Mucosa of stomach (tissue), 1 donor: ENCODE data around the gene NOP14.
"Not testable (repeated sequence)": the region's sequence is repeated elsewhere in the genome, so short reads cannot be mapped to it uniquely, and the experiment has no call there.

Experiments
- H3K27me3 ChIP-seq: one replicate; pipeline ENCODE4 v1.7.0; 2013; ENCODE audit warnings: mild to moderate bottlenecking, low read length; ENCODE audit not compliant: control insufficient read depth, insufficient read depth
- H3K36me3 ChIP-seq: one replicate; pipeline ENCODE4 v1.7.0; 2013; ENCODE audit warnings: low read length; ENCODE audit not compliant: control insufficient read depth, insufficient read depth
- H3K4me1 ChIP-seq: one replicate; pipeline ENCODE4 v1.7.0; 2013; ENCODE audit warnings: mild to moderate bottlenecking, low read length; ENCODE audit not compliant: control insufficient read depth, insufficient read depth
- H3K4me3 ChIP-seq: one replicate; pipeline ENCODE4 v1.7.0; 2013; ENCODE audit warnings: low read length
- H3K9ac ChIP-seq: one replicate; pipeline ENCODE4 v1.7.0; 2013; ENCODE audit warnings: mild to moderate bottlenecking, low read length, moderate library complexity
- H3K9me3 ChIP-seq: one replicate; pipeline ENCODE4 v1.7.0; 2013; ENCODE audit warnings: mild to moderate bottlenecking, low read length, moderate library complexity; ENCODE audit not compliant: control insufficient read depth
- donor health status: Pancreatic carcinoma.

NOP14 gene

GRCh38 chr4:2923668-2924173 lies 39.5 kb downstream of the NOP14 start:
- no peak overlapping the region for H3K4me3 ChIP-seq
- H3K9me3 ChIP-seq, result no peaks in the 10 kb centered on the region
- H3K4me1 ChIP-seq, result peaks cover 11% of the 10 kb centered on the region
- no peak overlapping the region for H3K9ac ChIP-seq
- H3K36me3 ChIP-seq, result peaks cover 10% of the 10 kb centered on the region
- no peaks in the 10 kb centered on the region for H3K27me3 ChIP-seq

- Histone ChIP-seq H3K4me1 (peaks cover 11% of the 10 kb centered on the region), H3K9ac (no peak overlapping the region), H3K27me3 (no peaks in the 10 kb centered on the region), H3K9me3 (no peaks in the 10 kb centered on the region), H3K36me3 (peaks cover 10% of the 10 kb centered on the region), H3K4me3 (no peak overlapping the region)
Observed at GRCh38 chr4:2923141-2923551, 40.1 kb downstream of the NOP14 start.

GRCh38 chr4:2922453-2923101 lies 40.6 kb downstream of the NOP14 start:
- Histone ChIP-seq H3K36me3 (peaks cover 10% of the 10 kb centered on the region), H3K4me1 (peaks cover 11% of the 10 kb centered on the region)
- H3K27me3 ChIP-seq, H3K4me3 ChIP-seq, H3K9ac ChIP-seq, H3K9me3 ChIP-seq: not testable (repeated sequence)

GRCh38 chr4:2918714-2919113 lies 44.5 kb downstream of the NOP14 start:
- peaks cover 11% of the 10 kb centered on the region for H3K4me1 ChIP-seq
- not testable (repeated sequence) for H3K9me3 ChIP-seq, H3K4me3 ChIP-seq, H3K36me3 ChIP-seq, H3K9ac ChIP-seq, H3K27me3 ChIP-seq

GRCh38 chr4:2918300-2918699 lies 44.9 kb downstream of the NOP14 start:
- H3K9ac ChIP-seq, H3K27me3 ChIP-seq, H3K4me3 ChIP-seq, H3K4me1 ChIP-seq, H3K36me3 ChIP-seq, H3K9me3 ChIP-seq: not testable (repeated sequence)

GRCh38 chr4:2916696-2917095 lies 46.5 kb downstream of the NOP14 start:
- H3K36me3 ChIP-seq, H3K4me3 ChIP-seq, H3K27me3 ChIP-seq, H3K4me1 ChIP-seq, H3K9ac ChIP-seq, H3K9me3 ChIP-seq: not testable (repeated sequence)

- Histone ChIP-seq H3K4me3 (no peak overlapping the region), H3K9ac (no peak overlapping the region), H3K9me3 (no peaks in the 10 kb centered on the region), H3K27me3 (no peaks in the 10 kb centered on the region), H3K36me3 (peaks cover 14% of the 10 kb centered on the region), H3K4me1 (no peaks in the 10 kb centered on the region)
Observed at GRCh38 chr4:2915789-2916188, 47.4 kb downstream of the NOP14 start.

- Histone ChIP-seq H3K4me1 (no peaks in the 10 kb centered on the region), H3K27me3 (no peaks in the 10 kb centered on the region), H3K4me3 (no peak overlapping the region), H3K9ac (no peak overlapping the region), H3K36me3 (peaks cover 16% of the 10 kb centered on the region), H3K9me3 (no peaks in the 10 kb centered on the region)
Observed at GRCh38 chr4:2914256-2915126, 48.7 kb downstream of the NOP14 start.

- Histone ChIP-seq H3K4me1 (peaks cover 3% of the 10 kb centered on the region), H3K4me3 (no peak overlapping the region), H3K9ac (no peak overlapping the region), H3K9me3 (no peaks in the 10 kb centered on the region), H3K36me3 (peaks cover 16% of the 10 kb centered on the region), H3K27me3 (no peaks in the 10 kb centered on the region)
Observed at GRCh38 chr4:2913168-2913567, 50.0 kb downstream of the NOP14 start.

- Histone ChIP-seq H3K27me3 (no peaks in the 10 kb centered on the region), H3K9ac (no peak overlapping the region), H3K36me3 (peaks cover 16% of the 10 kb centered on the region), H3K4me1 (peaks cover 11% of the 10 kb centered on the region), H3K4me3 (no peak overlapping the region), H3K9me3 (no peaks in the 10 kb centered on the region)
Observed at GRCh38 chr4:2911868-2912267, 51.3 kb downstream of the NOP14 start.

- H3K4me1 ChIP-seq, result peaks cover 11% of the 10 kb centered on the region
- peaks cover 16% of the 10 kb centered on the region for H3K36me3 ChIP-seq
- no peak overlapping the region for H3K4me3 ChIP-seq
- H3K9ac ChIP-seq, result no peak overlapping the region
- H3K9me3 ChIP-seq, result no peaks in the 10 kb centered on the region
- no peaks in the 10 kb centered on the region for H3K27me3 ChIP-seq
Observed at GRCh38 chr4:2910409-2910808, 52.8 kb downstream of the NOP14 start.

- Histone ChIP-seq H3K4me3 (no peak overlapping the region), H3K36me3 (peaks cover 11% of the 10 kb centered on the region), H3K9me3 (no peaks in the 10 kb centered on the region), H3K4me1 (peaks cover 11% of the 10 kb centered on the region), H3K9ac (no peak overlapping the region), H3K27me3 (no peaks in the 10 kb centered on the region)
Observed at GRCh38 chr4:2909583-2909982, 53.6 kb downstream of the NOP14 start.
